ENCODE results near the gene NEK1.

DNA sequence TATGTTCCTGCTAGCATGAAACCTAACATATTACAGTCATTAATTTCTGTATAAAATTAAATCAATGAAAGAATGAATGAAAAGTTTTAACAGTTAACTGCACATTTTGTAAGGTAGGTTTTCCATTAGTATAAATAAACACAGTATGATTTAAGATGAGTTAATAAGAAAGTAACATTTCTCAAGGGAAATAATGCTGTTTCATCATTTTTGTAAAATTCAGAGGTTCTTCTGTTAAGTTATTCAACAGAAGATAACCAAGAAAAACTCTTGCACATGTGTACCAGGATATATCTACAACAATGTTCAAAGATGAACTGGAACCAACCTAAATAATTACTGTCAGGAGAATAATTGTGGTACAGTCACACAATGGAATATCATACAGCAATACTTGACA lies 88.6 kb downstream of the NEK1 start:
- TF ChIP-seq POLR2A (IDR thresholded peaks at IDR 0.05) (no peak), POLR2AphosphoS5 (IDR thresholded peaks at IDR 0.05) (no peak)

Data from suprapubic skin (tissue), 4 donors.